Measurements from ENCODE around the gene DCD. TPM values are rescaled to one million over a fixed set of nuclear protein-coding genes. Genes with fewer than 3 reads are reported as not detected.

Gene DCD
- total and polyA plus RNA-seq, 10 of the 15 experiments (the other 5 are each of a cell fraction or from before 2014, with no cell fraction given), result not detected

GRCh38 chr12:54605138-54605970 is 42.8 kb downstream of the DCD start (continued):
- TF ChIP-seq, protein P1, sequence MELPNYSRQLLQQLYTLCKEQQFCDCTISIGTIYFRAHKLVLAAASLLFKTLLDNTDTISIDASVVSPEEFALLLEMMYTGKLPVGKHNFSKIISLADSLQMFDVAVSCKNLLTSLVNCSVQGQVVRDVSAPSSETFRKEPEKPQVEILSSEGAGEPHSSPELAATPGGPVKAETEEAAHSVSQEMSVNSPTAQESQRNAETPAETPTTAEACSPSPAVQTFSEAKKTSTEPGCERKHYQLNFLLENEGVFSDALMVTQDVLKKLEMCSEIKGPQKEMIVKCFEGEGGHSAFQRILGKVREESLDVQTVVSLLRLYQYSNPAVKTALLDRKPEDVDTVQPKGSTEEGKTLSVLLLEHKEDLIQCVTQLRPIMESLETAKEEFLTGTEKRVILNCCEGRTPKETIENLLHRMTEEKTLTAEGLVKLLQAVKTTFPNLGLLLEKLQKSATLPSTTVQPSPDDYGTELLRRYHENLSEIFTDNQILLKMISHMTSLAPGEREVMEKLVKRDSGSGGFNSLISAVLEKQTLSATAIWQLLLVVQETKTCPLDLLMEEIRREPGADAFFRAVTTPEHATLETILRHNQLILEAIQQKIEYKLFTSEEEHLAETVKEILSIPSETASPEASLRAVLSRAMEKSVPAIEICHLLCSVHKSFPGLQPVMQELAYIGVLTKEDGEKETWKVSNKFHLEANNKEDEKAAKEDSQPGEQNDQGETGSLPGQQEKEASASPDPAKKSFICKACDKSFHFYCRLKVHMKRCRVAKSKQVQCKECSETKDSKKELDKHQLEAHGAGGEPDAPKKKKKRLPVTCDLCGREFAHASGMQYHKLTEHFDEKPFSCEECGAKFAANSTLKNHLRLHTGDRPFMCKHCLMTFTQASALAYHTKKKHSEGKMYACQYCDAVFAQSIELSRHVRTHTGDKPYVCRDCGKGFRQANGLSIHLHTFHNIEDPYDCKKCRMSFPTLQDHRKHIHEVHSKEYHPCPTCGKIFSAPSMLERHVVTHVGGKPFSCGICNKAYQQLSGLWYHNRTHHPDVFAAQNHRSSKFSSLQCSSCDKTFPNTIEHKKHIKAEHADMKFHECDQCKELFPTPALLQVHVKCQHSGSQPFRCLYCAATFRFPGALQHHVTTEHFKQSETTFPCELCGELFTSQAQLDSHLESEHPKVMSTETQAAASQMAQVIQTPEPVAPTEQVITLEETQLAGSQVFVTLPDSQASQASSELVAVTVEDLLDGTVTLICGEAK (IDR thresholded peaks at IDR 0.05; ENCODE audit: borderline replicate concordance), result no peak
- TF ChIP-seq, protein P2, sequence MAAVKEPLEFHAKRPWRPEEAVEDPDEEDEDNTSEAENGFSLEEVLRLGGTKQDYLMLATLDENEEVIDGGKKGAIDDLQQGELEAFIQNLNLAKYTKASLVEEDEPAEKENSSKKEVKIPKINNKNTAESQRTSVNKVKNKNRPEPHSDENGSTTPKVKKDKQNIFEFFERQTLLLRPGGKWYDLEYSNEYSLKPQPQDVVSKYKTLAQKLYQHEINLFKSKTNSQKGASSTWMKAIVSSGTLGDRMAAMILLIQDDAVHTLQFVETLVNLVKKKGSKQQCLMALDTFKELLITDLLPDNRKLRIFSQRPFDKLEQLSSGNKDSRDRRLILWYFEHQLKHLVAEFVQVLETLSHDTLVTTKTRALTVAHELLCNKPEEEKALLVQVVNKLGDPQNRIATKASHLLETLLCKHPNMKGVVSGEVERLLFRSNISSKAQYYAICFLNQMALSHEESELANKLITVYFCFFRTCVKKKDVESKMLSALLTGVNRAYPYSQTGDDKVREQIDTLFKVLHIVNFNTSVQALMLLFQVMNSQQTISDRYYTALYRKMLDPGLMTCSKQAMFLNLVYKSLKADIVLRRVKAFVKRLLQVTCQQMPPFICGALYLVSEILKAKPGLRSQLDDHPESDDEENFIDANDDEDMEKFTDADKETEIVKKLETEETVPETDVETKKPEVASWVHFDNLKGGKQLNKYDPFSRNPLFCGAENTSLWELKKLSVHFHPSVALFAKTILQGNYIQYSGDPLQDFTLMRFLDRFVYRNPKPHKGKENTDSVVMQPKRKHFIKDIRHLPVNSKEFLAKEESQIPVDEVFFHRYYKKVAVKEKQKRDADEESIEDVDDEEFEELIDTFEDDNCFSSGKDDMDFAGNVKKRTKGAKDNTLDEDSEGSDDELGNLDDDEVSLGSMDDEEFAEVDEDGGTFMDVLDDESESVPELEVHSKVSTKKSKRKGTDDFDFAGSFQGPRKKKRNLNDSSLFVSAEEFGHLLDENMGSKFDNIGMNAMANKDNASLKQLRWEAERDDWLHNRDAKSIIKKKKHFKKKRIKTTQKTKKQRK (IDR thresholded peaks at IDR 0.05; ENCODE audit: low read depth, low read length), result no peak
- no peak for TF ChIP-seq NR2C1 (IDR thresholded peaks at IDR 0.05)
- no peak for TF ChIP-seq SKIL (IDR thresholded peaks at IDR 0.05; ENCODE audit: low read depth, poor library complexity, severe bottlenecking)
- no peak for TF ChIP-seq FOXK2 (IDR thresholded peaks at IDR 0.05)
- TF ChIP-seq MTA2 (IDR thresholded peaks at IDR 0.05; ENCODE audit: low read depth), result no peak
